H1 (cell line): ENCODE results near the gene MRPL17. TPM values are rescaled to one million over a fixed set of nuclear protein-coding genes. Genes with fewer than 3 reads are reported as not detected.

ENCODE experiments used
- polyA plus RNA-seq, 7 experiments: library from polyadenylated mRNA; depleted of rRNA in 3 of 7; stranded (reverse) in 5 of 7; unstranded in 2 of 7; fragments of >200 nt in 5 of 7; fragments of 200-250 nt in 2 of 7; gene quantifications; 1 replicate in 5 of 7; 2 replicates in 1 of 7; 4 replicates in 1 of 7; pipeline versions ENCODE4 v1.2.1 to v1.2.3, GENCODE V29; 2011 to 2013; ENCODE audit warnings: missing spikeins in 2 of 7, mixed read lengths in 2 of 7
- total RNA-seq: library from RNA; stranded (reverse); fragmentation: NEBNext Ultra II Directional; extraction: Animal tissue kit (Norgen Biotek cat#: 25700); gene quantifications from 2 replicates; pipeline ENCODE4 v1.2.1, GENCODE V29; 2021

Gene MRPL17
- total and polyA plus RNA-seq, 2 of the 8 experiments (the other 6 are each of a cell fraction or from before 2014, with no cell fraction given) = 55.7 to 70.5 TPM

Other genes with a start within 250 kb of the MRPL17 start
- 0.44 and 0.80 TPM in 2 replicates for gene HPX, start 242.4 kb downstream of the MRPL17 start, total RNA-seq
- 0.96 and 0.97 TPM in 2 replicates for gene HPX, start 242.4 kb downstream of the MRPL17 start, polyA plus RNA-seq (2011; rRNA removed)
- 14.3 and 15.7 TPM in 2 replicates for gene TRIM3, start 209.4 kb downstream of the MRPL17 start, total RNA-seq
- gene TRIM3, start 209.4 kb downstream of the MRPL17 start, polyA plus RNA-seq (2011; rRNA removed) = 10.7 and 16.2 TPM in 2 replicates
- 48.7 and 51.1 TPM in 2 replicates for gene ARFIP2, start 202.0 kb downstream of the MRPL17 start, total RNA-seq
- 48.3 and 50.3 TPM in 2 replicates for gene ARFIP2, start 202.0 kb downstream of the MRPL17 start, polyA plus RNA-seq (2011; rRNA removed)
- 38.2 and 45.6 TPM in 2 replicates for gene TIMM10B, start 201.8 kb downstream of the MRPL17 start, total RNA-seq
- gene TIMM10B, start 201.8 kb downstream of the MRPL17 start, polyA plus RNA-seq (2011; rRNA removed) = 47.8 and 56.0 TPM in 2 replicates
- 4.2 and 5.0 TPM in 2 replicates for gene DNHD1, start 186.1 kb downstream of the MRPL17 start, total RNA-seq
- gene DNHD1, start 186.1 kb downstream of the MRPL17 start, polyA plus RNA-seq (2011; rRNA removed) = 6.8 and 7.6 TPM in 2 replicates
- gene RRP8, start 79.7 kb downstream of the MRPL17 start, total RNA-seq = 14.9 and 15.4 TPM in 2 replicates
- gene RRP8, start 79.7 kb downstream of the MRPL17 start, polyA plus RNA-seq (2011; rRNA removed) = 3.6 and 4.2 TPM in 2 replicates
- gene ILK, start 79.6 kb downstream of the MRPL17 start, total RNA-seq = 91.4 and 103 TPM in 2 replicates
- gene ILK, start 79.6 kb downstream of the MRPL17 start, polyA plus RNA-seq (2011; rRNA removed) = 117 and 132 TPM in 2 replicates
- 128 and 153 TPM in 2 replicates for gene TAF10, start 71.1 kb downstream of the MRPL17 start, total RNA-seq
- gene TAF10, start 71.1 kb downstream of the MRPL17 start, polyA plus RNA-seq (2011; rRNA removed) = 213 and 242 TPM in 2 replicates
- 34.9 and 36.1 TPM in 2 replicates for gene TPP1, start 63.9 kb downstream of the MRPL17 start, total RNA-seq
- gene TPP1, start 63.9 kb downstream of the MRPL17 start, polyA plus RNA-seq (2011; rRNA removed) = 58.4 and 77.5 TPM in 2 replicates
- gene DCHS1, start 27.5 kb downstream of the MRPL17 start, total RNA-seq = 10.5 and 11.3 TPM in 2 replicates
- 8.2 and 8.9 TPM in 2 replicates for gene DCHS1, start 27.5 kb downstream of the MRPL17 start, polyA plus RNA-seq (2011; rRNA removed)
- 0.17 and 0.22 TPM in 2 replicates for gene OR2AG2, start 88.6 kb upstream of the MRPL17 start, total RNA-seq
- gene OR2AG2, start 88.6 kb upstream of the MRPL17 start, polyA plus RNA-seq (2011; rRNA removed) = 0.49 and 0.74 TPM in 2 replicates
- gene OR2AG1, start 99.7 kb upstream of the MRPL17 start, total RNA-seq = not detected in 2 replicates
- not detected in 2 replicates for gene OR2AG1, start 99.7 kb upstream of the MRPL17 start, polyA plus RNA-seq (2011; rRNA removed)
- gene OR6A2, start 116.3 kb upstream of the MRPL17 start, total RNA-seq = 0.10 and 0.20 TPM in 2 replicates
- 0.14 TPM in 2 replicates for gene OR6A2, start 116.3 kb upstream of the MRPL17 start, polyA plus RNA-seq (2011; rRNA removed)
- not detected in 2 replicates for gene OR10A5, start 162.3 kb upstream of the MRPL17 start, total RNA-seq
- gene OR10A5, start 162.3 kb upstream of the MRPL17 start, polyA plus RNA-seq (2011; rRNA removed) = not detected in 2 replicates
- gene OR10A2, start 179.7 kb upstream of the MRPL17 start, total RNA-seq = not detected in 2 replicates
- gene OR10A2, start 179.7 kb upstream of the MRPL17 start, polyA plus RNA-seq (2011; rRNA removed) = not detected in 2 replicates
- not detected in 2 replicates for gene OR10A4, start 193.3 kb upstream of the MRPL17 start, total RNA-seq
- not detected in 2 replicates for gene OR10A4, start 193.3 kb upstream of the MRPL17 start, polyA plus RNA-seq (2011; rRNA removed)
- 0.29 TPM in 1 of 2 replicates, not detected in the other for gene OR2D2, start 209.2 kb upstream of the MRPL17 start, total RNA-seq
- gene OR2D2, start 209.2 kb upstream of the MRPL17 start, polyA plus RNA-seq (2011; rRNA removed) = 0.08 and 0.15 TPM in 2 replicates
- not detected in 2 replicates for gene OR2D3, start 237.7 kb upstream of the MRPL17 start, total RNA-seq
- gene OR2D3, start 237.7 kb upstream of the MRPL17 start, polyA plus RNA-seq (2011; rRNA removed) = not detected in 2 replicates
- gene ZNF215, start 243.1 kb upstream of the MRPL17 start, total RNA-seq = 17.1 and 17.9 TPM in 2 replicates
- gene ZNF215, start 243.1 kb upstream of the MRPL17 start, polyA plus RNA-seq (2011; rRNA removed) = 4.3 and 6.4 TPM in 2 replicates